Mucosa of descending colon (tissue), 3 donors: ENCODE results near the gene TMEM82. TPM values are rescaled to one million over a fixed set of nuclear protein-coding genes. Genes with fewer than 3 reads are reported as not detected.

Experiments used
- ATAC-seq: fragments of 200-7000 bp; cut with Tn5 transposase; one replicate; pipeline ENCODE4 v1.9.1; 2020; ENCODE audit warnings: mild to moderate bottlenecking, moderate library complexity
- DNase-seq, 3 donors: peaks; one replicate each; pipeline ENCODE4 v3.0.0-alpha.2; 2020
- H3K36me3 ChIP-seq: fragments of 200-600 bp; one replicate; pipeline ENCODE4 v1.8.0; 2021; ENCODE audit warnings: low read depth, mild to moderate bottlenecking
- H3K4me1 ChIP-seq: fragments of 200-600 bp; one replicate; pipeline ENCODE4 v1.8.0; 2021; ENCODE audit warnings: low read depth, mild to moderate bottlenecking
- H3K4me3 ChIP-seq: fragments of 200-600 bp; one replicate; pipeline ENCODE4 v1.8.0; 2021; ENCODE audit warnings: mild to moderate bottlenecking
- H3K9me3 ChIP-seq: fragments of 200-600 bp; one replicate; pipeline ENCODE4 v1.8.0; 2021; ENCODE audit warnings: mild to moderate bottlenecking
- intact Hi-C, 2 donors: fragments of 100-400 bp; cut with DNase I in 1 of 2; cut with micrococcal nuclease in 1 of 2; formaldehyde crosslinking; loops; one replicate each; pipeline versions ENCODE4 v1.11.0 to v1.11.1; 2022; cut with DNase I, micrococcal nuclease
- total RNA-seq, 3 donors: library from RNA; stranded (reverse); fragmentation: NEBNext Ultra II Directional in 2 of 3; extraction: Animal tissue kit (Norgen Biotek cat#: 25700) in 2 of 3; gene quantifications; one replicate each; pipeline versions ENCODE4 v1.2.1 to v1.2.4, GENCODE V29; 2021 to 2023
- TF ChIP-seq, protein P1 (sequence below): fragments of 200-600 bp; IDR thresholded peaks from one replicate; pipeline ENCODE4 v1.8.0; 2022; ENCODE audit warnings: antibody characterized with exemption, mild to moderate bottlenecking
- donor health status: DM: no; HTN: no; CAD: no; lungs with moderate emphysema.
- donor health status: DM: no; HTN: no; CAD: no.
- donor health status: DM: no; HTN: yes; CAD: no.

TMEM82 gene
- total RNA-seq, 3 donors from 2014 or later, result 8.0 to 19.7 (median 16.8) TPM

DNA sequence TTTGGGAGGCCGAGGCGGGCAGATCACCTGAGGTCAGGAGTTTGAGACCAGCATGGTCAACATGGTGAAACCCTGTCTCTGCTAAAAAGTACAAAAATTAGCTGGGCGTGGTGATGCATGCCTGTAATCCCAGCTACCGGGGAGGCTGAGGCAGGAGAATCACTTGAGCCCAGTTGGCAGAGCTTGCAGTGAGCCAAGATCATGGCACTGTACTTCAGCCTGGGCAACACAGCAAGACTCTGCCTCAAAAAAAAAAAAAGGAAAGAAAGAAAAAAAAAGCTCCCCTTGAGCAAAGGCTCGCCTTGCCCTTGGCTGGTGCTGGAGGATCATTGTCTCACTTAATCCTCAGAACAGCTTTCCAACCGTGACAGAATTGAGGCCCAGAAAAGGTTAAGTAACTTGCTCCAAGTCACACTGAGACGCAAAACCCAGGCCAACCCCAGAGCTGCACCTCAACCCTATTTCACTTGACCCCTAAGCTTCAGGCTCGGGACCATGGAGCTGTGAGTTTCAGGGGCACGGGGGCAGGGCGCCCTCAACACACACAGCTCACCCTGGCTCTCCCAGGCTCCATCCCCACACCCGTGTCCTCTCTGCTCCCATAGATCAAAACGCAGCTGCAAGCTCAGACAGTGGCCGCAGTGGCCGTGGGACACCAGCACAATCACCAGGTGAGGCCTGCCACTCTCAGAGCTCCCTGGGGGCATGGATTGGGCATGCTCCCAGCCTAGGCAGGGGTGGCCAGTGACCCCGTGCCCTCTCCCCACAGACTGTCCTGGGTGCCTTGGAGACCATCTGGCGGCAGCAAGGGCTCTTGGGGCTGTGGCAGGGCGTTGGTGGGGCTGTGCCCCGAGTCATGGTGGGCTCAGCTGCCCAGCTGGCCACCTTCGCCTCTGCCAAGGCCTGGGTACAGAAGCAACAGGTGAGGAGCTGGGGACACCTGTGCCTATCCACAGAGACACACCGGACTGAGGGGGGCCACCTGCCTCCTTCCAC lies 4.7 kb upstream of the TMEM82 start:
- DNase-seq, result no peak
- no peaks in the 10 kb centered on the region for H3K9me3 ChIP-seq
- H3K4me1 ChIP-seq, result peaks cover 46% of the 10 kb centered on the region
- TF ChIP-seq, protein P1, sequence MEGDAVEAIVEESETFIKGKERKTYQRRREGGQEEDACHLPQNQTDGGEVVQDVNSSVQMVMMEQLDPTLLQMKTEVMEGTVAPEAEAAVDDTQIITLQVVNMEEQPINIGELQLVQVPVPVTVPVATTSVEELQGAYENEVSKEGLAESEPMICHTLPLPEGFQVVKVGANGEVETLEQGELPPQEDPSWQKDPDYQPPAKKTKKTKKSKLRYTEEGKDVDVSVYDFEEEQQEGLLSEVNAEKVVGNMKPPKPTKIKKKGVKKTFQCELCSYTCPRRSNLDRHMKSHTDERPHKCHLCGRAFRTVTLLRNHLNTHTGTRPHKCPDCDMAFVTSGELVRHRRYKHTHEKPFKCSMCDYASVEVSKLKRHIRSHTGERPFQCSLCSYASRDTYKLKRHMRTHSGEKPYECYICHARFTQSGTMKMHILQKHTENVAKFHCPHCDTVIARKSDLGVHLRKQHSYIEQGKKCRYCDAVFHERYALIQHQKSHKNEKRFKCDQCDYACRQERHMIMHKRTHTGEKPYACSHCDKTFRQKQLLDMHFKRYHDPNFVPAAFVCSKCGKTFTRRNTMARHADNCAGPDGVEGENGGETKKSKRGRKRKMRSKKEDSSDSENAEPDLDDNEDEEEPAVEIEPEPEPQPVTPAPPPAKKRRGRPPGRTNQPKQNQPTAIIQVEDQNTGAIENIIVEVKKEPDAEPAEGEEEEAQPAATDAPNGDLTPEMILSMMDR, result no peak
- H3K4me3 ChIP-seq, result no peak overlapping the region
- intact Hi-C loops, result no loop called here
- no peak for ATAC-seq
- no peaks in the 10 kb centered on the region for H3K36me3 ChIP-seq

DNA sequence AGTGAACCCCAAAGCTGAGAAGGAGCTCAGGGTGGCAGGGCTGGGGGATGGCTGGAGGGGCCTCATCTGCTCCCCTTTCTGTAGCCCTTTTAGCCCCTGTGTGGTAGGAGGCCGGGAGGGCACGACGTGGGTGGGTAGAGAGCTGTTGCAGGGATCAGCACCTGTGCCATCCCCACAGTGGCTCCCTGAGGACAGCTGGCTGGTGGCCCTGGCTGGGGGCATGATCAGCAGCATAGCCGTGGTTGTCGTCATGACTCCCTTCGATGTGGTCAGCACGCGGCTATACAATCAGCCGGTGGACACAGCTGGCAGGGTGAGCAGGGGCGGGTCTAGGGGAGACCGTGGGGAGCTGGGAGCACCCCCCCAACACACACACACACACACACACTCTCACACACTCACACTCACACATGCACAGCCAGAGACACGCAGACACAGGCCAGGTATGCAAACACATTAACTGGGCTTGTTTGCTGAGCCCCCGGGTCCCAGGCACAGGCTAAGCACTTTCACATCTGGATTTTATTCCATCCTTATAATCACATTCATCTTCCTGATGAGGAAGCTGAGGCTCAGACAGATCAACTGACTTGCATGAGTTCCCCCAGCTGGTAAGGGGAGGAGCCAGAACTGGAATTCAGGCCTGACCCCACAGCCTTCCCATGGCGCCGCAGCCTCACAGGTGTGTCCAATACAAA lies 3.7 kb upstream of the TMEM82 start:
- peaks cover 46% of the 10 kb centered on the region for H3K4me1 ChIP-seq
- ATAC-seq (no peak), DNase-seq (no peak)
- intact Hi-C loops, result no loop called here
- H3K4me3 ChIP-seq, result no peak overlapping the region
- H3K9me3 ChIP-seq, result no peaks in the 10 kb centered on the region
- H3K36me3 ChIP-seq, result no peaks in the 10 kb centered on the region
- TF ChIP-seq, protein P1, result no peak

DNA sequence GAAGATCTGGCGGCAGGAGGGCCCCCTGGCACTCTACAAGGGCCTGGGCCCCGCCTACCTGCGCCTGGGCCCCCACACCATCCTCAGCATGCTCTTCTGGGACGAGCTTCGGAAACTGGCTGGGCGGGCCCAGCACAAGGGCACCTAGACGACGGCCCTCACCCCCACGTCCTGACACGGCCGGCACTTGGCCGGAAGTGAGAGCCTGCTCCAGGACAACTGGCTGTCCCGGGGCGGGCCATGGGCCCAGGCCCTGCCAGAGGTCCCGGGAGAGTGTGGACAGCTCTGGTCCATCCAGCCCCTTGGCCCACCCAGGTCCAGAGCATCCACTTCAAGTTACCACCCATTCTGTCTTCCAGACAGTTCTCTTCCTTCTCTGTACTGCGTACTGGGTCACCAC lies 3.0 kb upstream of the TMEM82 start:
- TF ChIP-seq, protein P1, result no peak
- DNase-seq, result peak in 1 of 3 donors; percentile 42
- H3K4me3 ChIP-seq, result no peak overlapping the region
- no peak for ATAC-seq
- no peaks in the 10 kb centered on the region for H3K9me3 ChIP-seq
- peaks cover 46% of the 10 kb centered on the region for H3K4me1 ChIP-seq
- intact Hi-C loops, result no loop called here
- no peaks in the 10 kb centered on the region for H3K36me3 ChIP-seq

DNA sequence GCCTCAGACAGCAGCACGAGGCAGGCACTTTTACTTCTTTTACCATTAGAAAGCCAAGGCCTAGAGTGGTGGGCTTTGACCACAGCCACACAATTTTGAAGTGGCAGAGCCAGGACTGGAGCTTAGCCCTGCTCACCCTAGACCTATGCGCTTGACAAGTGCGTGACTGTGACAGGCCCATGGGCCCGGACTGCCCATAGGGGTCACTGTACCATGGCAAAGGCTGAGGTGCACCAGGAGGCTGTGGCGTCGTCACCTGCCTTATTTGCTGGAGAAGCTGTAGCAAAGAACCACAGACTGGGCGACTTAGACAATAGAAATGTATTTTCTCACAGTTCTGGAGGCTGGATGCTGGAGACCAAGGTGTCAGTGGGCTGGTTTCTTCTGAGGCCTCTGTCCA lies 2.6 kb upstream of the TMEM82 start:
- TF ChIP-seq, protein P1, result no peak
- DNase-seq (peak in 1 of 3 donors; percentile 53), ATAC-seq (no peak)
- intact Hi-C loops, result no loop called here
- peaks cover 46% of the 10 kb centered on the region for H3K4me1 ChIP-seq
- no peaks in the 10 kb centered on the region for H3K36me3 ChIP-seq
- no peak overlapping the region for H3K4me3 ChIP-seq
- no peaks in the 10 kb centered on the region for H3K9me3 ChIP-seq

DNA sequence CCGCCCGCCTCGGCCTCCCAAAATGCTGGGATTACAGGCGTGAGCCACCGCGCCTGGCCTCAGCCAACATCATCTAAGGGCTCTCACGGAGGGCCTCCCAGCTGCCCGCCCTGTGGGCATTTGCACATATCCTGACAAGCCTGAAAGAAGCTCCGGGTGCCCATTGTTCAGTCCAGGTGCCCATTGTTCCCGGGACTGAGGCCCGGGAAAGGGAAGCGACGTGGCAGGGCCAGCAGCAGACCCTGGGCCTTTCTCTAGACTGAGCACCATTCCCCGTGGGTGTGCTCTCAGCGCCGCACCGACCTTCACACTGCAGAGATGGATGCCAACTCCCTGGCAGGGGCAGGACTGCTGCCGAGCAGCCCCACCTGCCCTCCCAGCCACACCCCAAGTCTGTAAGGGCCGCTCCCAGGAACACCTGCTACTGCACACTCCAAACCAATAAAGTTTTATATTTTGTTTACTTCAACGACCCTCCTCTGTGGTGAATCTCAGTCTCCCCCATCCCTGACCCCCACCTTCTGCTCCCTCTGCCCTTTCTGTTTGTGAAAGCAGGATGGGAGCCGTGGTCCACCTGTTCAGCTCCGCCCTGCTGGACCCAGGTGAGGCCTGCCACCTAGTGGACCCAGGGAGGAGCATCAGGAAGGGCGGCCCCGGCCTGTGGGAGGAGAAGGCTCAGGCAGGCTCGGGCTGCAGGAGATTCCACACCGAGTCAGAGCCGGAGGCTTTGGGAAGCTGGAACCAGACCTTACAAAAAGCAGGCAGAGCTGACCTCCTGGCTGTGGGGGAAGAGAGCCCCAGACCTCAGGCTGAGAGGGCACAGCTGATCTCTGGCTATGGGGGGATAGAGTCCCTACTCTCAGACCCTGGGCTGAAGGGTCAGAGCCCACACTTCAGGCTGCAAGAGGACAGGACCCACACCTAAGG lies 1.1 kb upstream of the TMEM82 start:
- intact Hi-C loops, result no loop called here
- Histone ChIP-seq H3K9me3 (no peaks in the 10 kb centered on the region), H3K4me3 (no peak overlapping the region), H3K36me3 (no peaks in the 10 kb centered on the region), H3K4me1 (peaks cover 33% of the 10 kb centered on the region)
- peak; percentile 86 for ATAC-seq
- TF ChIP-seq, protein P1, result peak; percentile 74
- DNase-seq, result peak; percentile 92 to 95 (median 92)
